Activated CD4-positive, CD25-positive, alpha-beta regulatory T cell treated with anti-CD3 and anti-CD28 coated beads, Interleukin-2, amount 50 U/mL, for 24 hours (primary cell): Measurements from ENCODE around the gene AGBL1.
"Not testable (repeated sequence)": the region's sequence is repeated elsewhere in the genome, so short reads cannot be mapped to it uniquely, and the experiment has no call there.

Source experiments
- ATAC-seq, 2 donors: fragments of 150-1000 bp; cut with Tn5 transposase; one replicate each; pipeline ENCODE4 v1.10.0; 2021; ENCODE audit warnings: mild to moderate bottlenecking in 1 of 2, moderate library complexity in 1 of 2

Gene AGBL1

GRCh38 chr15:86425746-86426145 lies 346.1 kb downstream of the AGBL1 start:
- ATAC-seq = no peak

GRCh38 chr15:86432861-86433260 lies 353.2 kb downstream of the AGBL1 start:
- no peak for ATAC-seq

- ATAC-seq = no peak
Measured at GRCh38 chr15:86433983-86434382, 354.3 kb downstream of the AGBL1 start.

- ATAC-seq = no peak
Measured at GRCh38 chr15:86439614-86440013, 359.9 kb downstream of the AGBL1 start.

GRCh38 chr15:86444527-86444926 lies 364.9 kb downstream of the AGBL1 start:
- no peak for ATAC-seq

- no peak for ATAC-seq
Measured at GRCh38 chr15:86445579-86446252, 366.0 kb downstream of the AGBL1 start.

- ATAC-seq = no peak
Measured at GRCh38 chr15:86446253-86446640, 366.6 kb downstream of the AGBL1 start.

GRCh38 chr15:86465470-86466039 lies 385.9 kb downstream of the AGBL1 start:
- not testable (repeated sequence) for ATAC-seq

GRCh38 chr15:86481720-86482119 lies 402.0 kb downstream of the AGBL1 start:
- ATAC-seq = no peak

- no peak for ATAC-seq
Measured at GRCh38 chr15:86483936-86484335, 404.3 kb downstream of the AGBL1 start.

GRCh38 chr15:86488046-86488445 lies 408.4 kb downstream of the AGBL1 start:
- no peak for ATAC-seq

GRCh38 chr15:86489981-86490380 lies 410.3 kb downstream of the AGBL1 start:
- no peak for ATAC-seq

- no peak for ATAC-seq
Measured at GRCh38 chr15:86491118-86491517, 411.4 kb downstream of the AGBL1 start.

- no peak for ATAC-seq
Measured at GRCh38 chr15:86493884-86494283, 414.2 kb downstream of the AGBL1 start.

GRCh38 chr15:86494475-86494874 lies 414.8 kb downstream of the AGBL1 start:
- ATAC-seq = no peak

GRCh38 chr15:86502301-86502700 lies 422.6 kb downstream of the AGBL1 start:
- no peak for ATAC-seq

- no peak for ATAC-seq
Measured at GRCh38 chr15:86505951-86506350, 426.3 kb downstream of the AGBL1 start.

- no peak for ATAC-seq
Measured at GRCh38 chr15:86506401-86506800, 426.7 kb downstream of the AGBL1 start.

GRCh38 chr15:86515625-86516024 lies 436.0 kb downstream of the AGBL1 start:
- no peak for ATAC-seq

- no peak for ATAC-seq
Measured at GRCh38 chr15:86522721-86523120, 443.1 kb downstream of the AGBL1 start.

GRCh38 chr15:86526938-86527690 lies 447.4 kb downstream of the AGBL1 start:
- no peak for ATAC-seq

GRCh38 chr15:86528094-86528493 lies 448.4 kb downstream of the AGBL1 start:
- ATAC-seq = not testable (repeated sequence)

GRCh38 chr15:86538141-86538540 lies 458.5 kb downstream of the AGBL1 start:
- no peak for ATAC-seq

GRCh38 chr15:86540840-86541467 lies 461.3 kb downstream of the AGBL1 start:
- no peak for ATAC-seq
